DOHH2 (cell line): Measurements from ENCODE around the gene EYA2.

ENCODE experiments used
- H3F3A ChIP-seq: fragments of 200-600 bp; sonication (generic), shearing (Covaris generic); 2 replicates; pipeline ENCODE4 v1.6.0; 2016; ENCODE audit warnings: antibody characterized with exemption, mild to moderate bottlenecking; ENCODE audit not compliant: control insufficient read depth, insufficient read depth
- H3K27ac ChIP-seq: fragments of 200-600 bp; sonication (generic); 2 replicates; pipeline ENCODE4 v1.5.1; 2014; ENCODE audit warnings: low read depth, mild to moderate bottlenecking, low read length, moderate library complexity
- H3K27me3 ChIP-seq: fragments of 200-600 bp; sonication (generic); 2 replicates; pipeline ENCODE4 v1.6.1; 2014; ENCODE audit warnings: mild to moderate bottlenecking, low read length, mixed read lengths; ENCODE audit not compliant: control insufficient read depth
- H3K36me3 ChIP-seq: fragments of 200-600 bp; sonication (generic); 2 replicates; pipeline ENCODE4 v1.6.1; 2014; ENCODE audit warnings: mild to moderate bottlenecking, low read length, moderate library complexity, mixed read lengths; ENCODE audit not compliant: control insufficient read depth
- H3K4me1 ChIP-seq: fragments of 200-600 bp; sonication (generic); 2 replicates; pipeline ENCODE4 v1.6.1; 2014; ENCODE audit warnings: mild to moderate bottlenecking, low read length, mixed read lengths; ENCODE audit not compliant: control insufficient read depth
- H3K4me2 ChIP-seq: fragments of 200-600 bp; sonication (generic); 2 replicates; pipeline ENCODE4 v1.6.0; 2014; ENCODE audit warnings: mild to moderate bottlenecking, low read length, moderate library complexity
- H3K4me3 ChIP-seq: fragments of 200-600 bp; sonication (generic); 2 replicates; pipeline ENCODE4 v1.5.1; 2014; ENCODE audit warnings: mild to moderate bottlenecking, low read length, mixed read lengths
- H3K79me2 ChIP-seq: fragments of 200-600 bp; sonication (generic); 2 replicates; pipeline ENCODE4 v1.6.1; 2014; ENCODE audit warnings: mild to moderate bottlenecking, low read length, mixed read lengths; ENCODE audit not compliant: control insufficient read depth
- H3K9me2 ChIP-seq: fragments of 200-600 bp; sonication (generic); replicated peaks from 2 replicates; pipeline ENCODE4 v1.6.1; 2014; ENCODE audit warnings: mild to moderate bottlenecking, low read length, mixed read lengths; ENCODE audit not compliant: control insufficient read depth
- H3K9me3 ChIP-seq: fragments of 200-600 bp; sonication (generic); 2 replicates; pipeline ENCODE4 v1.6.1; 2014; ENCODE audit warnings: antibody characterized with exemption, low read length, mixed read lengths; ENCODE audit not compliant: control insufficient read depth, insufficient read depth
- H4K20me1 ChIP-seq: fragments of 200-600 bp; sonication (generic); 2 replicates; pipeline ENCODE4 v1.6.0; 2014; ENCODE audit warnings: low read depth, mild to moderate bottlenecking, antibody characterized with exemption, low read length, moderate library complexity; ENCODE audit not compliant: control insufficient read depth, insufficient read depth
- CTCF ChIP-seq: fragments of 200-600 bp; sonication (generic); IDR thresholded peaks from one replicate; pipeline ENCODE4 v1.5.1; 2014; ENCODE audit warnings: antibody characterized with exemption, mild to moderate bottlenecking, low read depth, low read length; ENCODE audit not compliant: poor library complexity, severe bottlenecking
- EZH2phosphoT487 ChIP-seq: fragments of 200-600 bp; sonication (generic); IDR thresholded peaks from 2 replicates; pipeline ENCODE4 v1.6.1; 2017; ENCODE audit warnings: borderline replicate concordance, mild to moderate bottlenecking, antibody characterized with exemption, low read length, moderate library complexity, mixed read lengths

Gene EYA2

GRCh38 chr20:46975976-46976375 lies 81.3 kb downstream of the EYA2 start:
- Histone ChIP-seq H3K4me1 (no peaks in the 10 kb centered on the region), H3K27ac (no peak overlapping the region), H3K4me2 (no peak overlapping the region), H3K36me3 (no peaks in the 10 kb centered on the region), H3K4me3 (no peak overlapping the region), H3F3A (no peaks in the 10 kb centered on the region), H3K9me3 (no peaks in the 10 kb centered on the region), H3K27me3 (peaks cover 13% of the 10 kb centered on the region), H3K79me2 (no peaks in the 10 kb centered on the region), H3K9me2 (no peaks in the 10 kb centered on the region), H4K20me1 (no peaks in the 10 kb centered on the region)
- TF ChIP-seq EZH2phosphoT487 (no peak), CTCF (no peak)

- no peaks in the 10 kb centered on the region for H4K20me1 ChIP-seq
- no peak overlapping the region for H3K27ac ChIP-seq
- H3K9me2 ChIP-seq = no peaks in the 10 kb centered on the region
- H3F3A ChIP-seq = no peaks in the 10 kb centered on the region
- H3K79me2 ChIP-seq = no peaks in the 10 kb centered on the region
- H3K9me3 ChIP-seq = no peaks in the 10 kb centered on the region
- no peak for TF ChIP-seq CTCF
- TF ChIP-seq EZH2phosphoT487 = no peak
- peaks cover 17% of the 10 kb centered on the region for H3K27me3 ChIP-seq
- no peaks in the 10 kb centered on the region for H3K4me1 ChIP-seq
- no peaks in the 10 kb centered on the region for H3K36me3 ChIP-seq
- H3K4me3 ChIP-seq = no peak overlapping the region
- no peak overlapping the region for H3K4me2 ChIP-seq
These were observed 82.6 kb downstream of the EYA2 start for GRCh38 chr20:46977204-46977603.

- Histone ChIP-seq H3K4me3 (no peak overlapping the region), H3K4me1 (no peaks in the 10 kb centered on the region), H3K27me3 (peaks cover 17% of the 10 kb centered on the region), H3K79me2 (no peaks in the 10 kb centered on the region), H3K4me2 (no peak overlapping the region), H3K9me3 (no peaks in the 10 kb centered on the region), H3F3A (no peaks in the 10 kb centered on the region), H3K27ac (no peak overlapping the region), H3K9me2 (no peaks in the 10 kb centered on the region), H4K20me1 (no peaks in the 10 kb centered on the region), H3K36me3 (no peaks in the 10 kb centered on the region)
- TF ChIP-seq CTCF (no peak), EZH2phosphoT487 (no peak)
These were observed 83.4 kb downstream of the EYA2 start for GRCh38 chr20:46977909-46978588.
